ENCODE results near the gene RYR1.

Gene RYR1

DNA sequence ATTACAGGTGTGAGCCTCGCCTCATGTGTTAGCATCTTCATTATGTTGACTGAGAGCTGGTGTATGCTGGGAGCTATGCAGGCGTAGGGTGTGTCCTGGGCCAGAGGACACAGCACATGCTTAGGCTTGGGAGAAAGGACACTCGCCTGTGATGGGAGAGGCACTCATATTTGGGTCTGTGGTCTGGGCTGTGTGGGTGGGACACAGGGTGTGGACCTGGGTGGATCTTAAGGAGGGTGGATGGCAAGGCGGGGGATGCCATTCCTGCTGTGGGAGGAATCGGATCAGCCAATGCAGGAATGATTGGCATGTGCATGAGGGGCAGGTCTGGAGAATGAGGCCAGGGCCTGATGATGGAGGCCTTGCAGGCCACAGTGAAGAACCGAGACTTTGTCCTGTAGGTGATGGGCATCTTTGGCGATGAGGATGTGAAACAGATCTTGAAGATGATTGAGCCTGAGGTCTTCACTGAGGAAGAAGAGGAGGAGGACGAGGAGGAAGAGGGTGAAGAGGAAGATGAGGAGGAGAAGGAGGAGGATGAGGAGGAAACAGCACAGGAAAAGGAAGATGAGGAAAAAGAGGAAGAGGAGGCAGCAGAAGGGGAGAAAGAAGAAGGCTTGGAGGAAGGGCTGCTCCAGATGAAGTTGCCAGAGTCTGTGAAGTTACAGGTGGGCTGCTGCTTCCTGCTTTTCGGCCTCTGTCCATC, 55.4 kb downstream of the RYR1 start:
- Histone ChIP-seq H3K9me3 (ENCODE audit: insufficient read depth, low read length, severe bottlenecking) (no peaks in the 10 kb centered on the region), H3K27ac (ENCODE audit: low read length) (no peak overlapping the region), H3K9ac (ENCODE audit: low read depth, low read length) (no peak overlapping the region), H3K4me3 (ENCODE audit: low read depth in 1 of 2, low read length in 2 of 2) (no peak overlapping the region), H2AFZ (ENCODE audit: low read depth, low read length) (no peak overlapping the region), H3K4me1 (ENCODE audit: insufficient read depth, low read length) (no peaks in the 10 kb centered on the region), H3K79me2 (ENCODE audit: insufficient read depth, low read length) (no peaks in the 10 kb centered on the region), H3K4me2 (ENCODE audit: insufficient read depth, low read length) (no peak overlapping the region), H3K36me3 (ENCODE audit: insufficient read depth, low read length) (no peaks in the 10 kb centered on the region), H4K20me1 (ENCODE audit: insufficient read depth, low read length) (no peaks in the 10 kb centered on the region; the same call in 1 of the 2 replicates), H3K27me3 (ENCODE audit: insufficient read depth, low read length, poor library complexity) (no peaks in the 10 kb centered on the region)
- no peak for DNase-seq
- no peak for ATAC-seq (ENCODE audit: insufficient read depth, low read depth)
- TF ChIP-seq, protein P1, sequence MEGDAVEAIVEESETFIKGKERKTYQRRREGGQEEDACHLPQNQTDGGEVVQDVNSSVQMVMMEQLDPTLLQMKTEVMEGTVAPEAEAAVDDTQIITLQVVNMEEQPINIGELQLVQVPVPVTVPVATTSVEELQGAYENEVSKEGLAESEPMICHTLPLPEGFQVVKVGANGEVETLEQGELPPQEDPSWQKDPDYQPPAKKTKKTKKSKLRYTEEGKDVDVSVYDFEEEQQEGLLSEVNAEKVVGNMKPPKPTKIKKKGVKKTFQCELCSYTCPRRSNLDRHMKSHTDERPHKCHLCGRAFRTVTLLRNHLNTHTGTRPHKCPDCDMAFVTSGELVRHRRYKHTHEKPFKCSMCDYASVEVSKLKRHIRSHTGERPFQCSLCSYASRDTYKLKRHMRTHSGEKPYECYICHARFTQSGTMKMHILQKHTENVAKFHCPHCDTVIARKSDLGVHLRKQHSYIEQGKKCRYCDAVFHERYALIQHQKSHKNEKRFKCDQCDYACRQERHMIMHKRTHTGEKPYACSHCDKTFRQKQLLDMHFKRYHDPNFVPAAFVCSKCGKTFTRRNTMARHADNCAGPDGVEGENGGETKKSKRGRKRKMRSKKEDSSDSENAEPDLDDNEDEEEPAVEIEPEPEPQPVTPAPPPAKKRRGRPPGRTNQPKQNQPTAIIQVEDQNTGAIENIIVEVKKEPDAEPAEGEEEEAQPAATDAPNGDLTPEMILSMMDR (IDR thresholded peaks at IDR 0.05; ENCODE audit: borderline replicate concordance, extremely low read depth, low read length, poor library complexity, severe bottlenecking): no peak
- no peak for TF ChIP-seq EZH2 (IDR thresholded peaks at IDR 0.05; ENCODE audit: borderline replicate concordance, low read depth, low read length, severe bottlenecking)

DNA sequence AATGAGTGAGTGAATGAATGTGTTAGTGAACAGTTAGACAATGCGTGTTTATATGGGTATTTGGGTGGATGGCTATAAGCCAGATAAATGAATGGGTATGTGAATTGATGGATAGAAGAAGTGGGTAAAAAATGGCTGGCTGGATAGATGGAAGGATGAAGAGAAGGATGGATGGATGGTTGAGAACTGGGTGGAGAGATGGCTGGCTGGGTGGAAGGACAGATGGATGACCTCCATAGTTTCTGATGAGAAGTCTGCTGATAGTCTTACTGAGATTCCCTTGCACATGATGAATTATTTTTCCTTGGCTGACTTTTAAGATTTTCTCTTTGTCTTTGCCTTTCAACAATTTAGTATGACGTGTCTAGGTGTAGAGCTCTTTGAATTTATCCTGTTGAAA, 57.4 kb downstream of the RYR1 start:
- Histone ChIP-seq H3K27me3 (ENCODE audit: insufficient read depth, low read length, poor library complexity) (no peaks in the 10 kb centered on the region), H3K4me3 (ENCODE audit: low read depth in 1 of 2, low read length in 2 of 2) (no peak overlapping the region), H3K27ac (ENCODE audit: low read length) (no peak overlapping the region), H2AFZ (ENCODE audit: low read depth, low read length) (no peak overlapping the region), H3K9me3 (ENCODE audit: insufficient read depth, low read length, severe bottlenecking) (no peaks in the 10 kb centered on the region), H3K4me2 (ENCODE audit: insufficient read depth, low read length) (no peak overlapping the region), H3K4me1 (ENCODE audit: insufficient read depth, low read length) (no peaks in the 10 kb centered on the region), H3K9ac (ENCODE audit: low read depth, low read length) (no peak overlapping the region), H3K79me2 (ENCODE audit: insufficient read depth, low read length) (no peaks in the 10 kb centered on the region), H4K20me1 (ENCODE audit: insufficient read depth, low read length) (no peaks in the 10 kb centered on the region; the same call in 1 of the 2 replicates), H3K36me3 (ENCODE audit: insufficient read depth, low read length) (no peaks in the 10 kb centered on the region)
- no peak for TF ChIP-seq EZH2 (IDR thresholded peaks at IDR 0.05; ENCODE audit: borderline replicate concordance, low read depth, low read length, severe bottlenecking)
- TF ChIP-seq, protein P1 (IDR thresholded peaks at IDR 0.05; ENCODE audit: borderline replicate concordance, extremely low read depth, low read length, poor library complexity, severe bottlenecking): no peak
- ATAC-seq (ENCODE audit: insufficient read depth, low read depth) (no peak), DNase-seq (no peak)

DNA sequence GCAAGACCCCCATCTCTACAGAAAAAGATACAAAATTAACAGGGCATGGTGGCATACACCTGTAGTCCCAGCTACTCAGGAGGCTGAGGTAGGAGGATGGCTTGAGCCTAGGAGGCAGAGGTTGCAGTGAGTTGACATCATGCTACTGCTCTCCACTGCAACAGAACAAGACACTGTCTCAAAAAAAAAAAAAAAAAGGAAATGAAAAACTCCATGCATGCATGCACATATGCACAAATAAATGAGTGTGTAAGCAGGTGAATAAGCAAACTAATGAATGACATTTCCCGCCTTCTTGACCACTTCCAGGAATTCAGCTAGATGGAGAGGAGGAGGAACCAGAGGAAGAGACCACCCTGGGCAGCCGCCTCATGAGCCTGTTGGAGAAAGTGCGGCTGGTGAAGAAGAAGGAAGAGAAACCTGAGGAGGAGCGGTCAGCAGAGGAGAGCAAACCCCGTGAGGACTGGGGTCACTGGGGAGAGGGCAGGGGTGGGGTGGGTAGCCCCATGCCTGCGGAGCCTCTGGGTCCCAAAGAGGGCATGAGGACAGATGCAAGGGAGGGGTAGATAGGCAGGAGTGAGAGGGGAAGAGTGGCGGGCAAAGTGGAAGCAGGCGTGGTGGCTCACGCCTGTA, 58.8 kb downstream of the RYR1 start:
- Histone ChIP-seq H3K27me3 (ENCODE audit: insufficient read depth, low read length, poor library complexity) (no peaks in the 10 kb centered on the region), H3K9ac (ENCODE audit: low read depth, low read length) (no peak overlapping the region), H3K4me1 (ENCODE audit: insufficient read depth, low read length) (no peaks in the 10 kb centered on the region), H3K4me2 (ENCODE audit: insufficient read depth, low read length) (no peak overlapping the region), H3K27ac (ENCODE audit: low read length) (no peak overlapping the region), H3K4me3 (ENCODE audit: low read depth in 1 of 2, low read length in 2 of 2) (no peak overlapping the region), H3K36me3 (ENCODE audit: insufficient read depth, low read length) (no peaks in the 10 kb centered on the region), H2AFZ (ENCODE audit: low read depth, low read length) (no peak overlapping the region), H3K79me2 (ENCODE audit: insufficient read depth, low read length) (no peaks in the 10 kb centered on the region), H3K9me3 (ENCODE audit: insufficient read depth, low read length, severe bottlenecking) (no peaks in the 10 kb centered on the region), H4K20me1 (ENCODE audit: insufficient read depth, low read length) (no peaks in the 10 kb centered on the region; the same call in 1 of the 2 replicates)
- no peak for DNase-seq
- ATAC-seq (ENCODE audit: insufficient read depth, low read depth): no peak
- no peak for TF ChIP-seq EZH2 (IDR thresholded peaks at IDR 0.05; ENCODE audit: borderline replicate concordance, low read depth, low read length, severe bottlenecking)
- TF ChIP-seq, protein P1 (IDR thresholded peaks at IDR 0.05; ENCODE audit: borderline replicate concordance, extremely low read depth, low read length, poor library complexity, severe bottlenecking): no peak

All from DND-41 (cell line).